HUES6 (cell line): ENCODE data around the gene FPGS.

ENCODE experiments used
- H3K27ac ChIP-seq: 2 replicates; pipeline ENCODE4 v1.7.0; 2013; ENCODE audit warnings: low read depth, mild to moderate bottlenecking, low read length, inconsistent platforms
- H3K27me3 ChIP-seq: 2 replicates; pipeline ENCODE4 v1.6.1; 2013; ENCODE audit warnings: low read length; ENCODE audit not compliant: control insufficient read depth, insufficient read depth
- H3K36me3 ChIP-seq: 2 replicates; pipeline ENCODE4 v1.6.1; 2013; ENCODE audit warnings: low read length; ENCODE audit not compliant: control insufficient read depth, insufficient read depth
- H3K4me1 ChIP-seq: 2 replicates; pipeline ENCODE4 v1.6.1; 2013; ENCODE audit warnings: low read length; ENCODE audit not compliant: control insufficient read depth, insufficient read depth
- H3K4me3 ChIP-seq: 2 replicates; pipeline ENCODE4 v1.5.1; 2013; ENCODE audit warnings: low read depth, low read length
- H3K9ac ChIP-seq: one replicate; pipeline ENCODE4 v1.6.1; 2013; ENCODE audit warnings: mild to moderate bottlenecking, low read length
- H3K9me3 ChIP-seq: 2 replicates; pipeline ENCODE4 v1.6.1; 2013; ENCODE audit warnings: low read depth, low read length; ENCODE audit not compliant: control insufficient read depth, insufficient read depth

The FPGS gene

DNA sequence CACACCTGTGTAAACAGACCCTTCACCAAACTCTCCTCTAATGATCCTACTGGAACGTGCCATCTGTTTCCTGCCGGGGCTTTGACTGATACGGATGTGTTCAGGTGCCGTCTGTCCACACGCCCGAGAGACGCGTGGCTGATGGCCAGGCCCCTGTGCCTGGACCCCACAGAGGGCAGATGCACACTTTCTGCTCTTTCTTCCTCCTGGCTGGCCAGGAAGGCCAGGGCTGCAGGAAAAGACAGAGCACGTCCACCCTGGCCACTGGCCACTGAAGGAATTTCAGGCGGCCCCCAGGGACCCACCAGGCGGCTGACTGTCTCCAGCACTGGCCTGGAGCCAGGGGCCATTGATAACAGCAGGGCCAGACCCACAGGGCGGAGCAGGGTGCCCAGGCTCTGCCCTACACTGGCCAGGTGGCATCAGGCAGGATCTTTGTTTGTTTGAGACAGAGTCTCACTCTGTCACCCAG, 55.4 kb downstream of the FPGS start:
- no peaks in the 10 kb centered on the region for H3K9me3 ChIP-seq
- H3K4me1 ChIP-seq, result peaks cover 24% of the 10 kb centered on the region; the same call in 1 of the 2 replicates
- H3K27ac ChIP-seq, result no peak overlapping the region
- no peaks in the 10 kb centered on the region for H3K27me3 ChIP-seq
- H3K36me3 ChIP-seq, result no peaks in the 10 kb centered on the region
- no peak overlapping the region for H3K4me3 ChIP-seq
- H3K9ac ChIP-seq, result no peak overlapping the region

DNA sequence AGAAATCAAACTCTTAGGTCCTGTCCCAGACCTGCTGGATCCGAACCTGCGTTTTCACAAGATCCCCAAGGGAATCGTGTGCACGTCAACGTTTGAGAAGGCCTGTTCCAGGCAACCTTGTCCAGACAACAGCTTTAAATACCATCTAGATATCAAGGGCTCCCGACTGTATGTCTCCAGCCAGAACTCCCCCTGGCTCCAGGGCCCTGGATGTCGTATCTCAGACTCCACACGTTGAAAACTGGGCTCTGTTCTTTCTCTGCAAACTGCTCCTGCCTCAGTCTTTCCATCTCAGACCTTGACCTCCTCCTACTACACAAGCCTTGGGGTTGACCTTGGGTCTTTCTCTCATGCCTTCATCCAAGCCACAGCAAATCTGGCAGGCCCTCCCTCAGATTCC, 57.6 kb downstream of the FPGS start:
- Histone ChIP-seq H3K9me3 (no peaks in the 10 kb centered on the region), H3K4me1 (peaks cover 9% of the 10 kb centered on the region; the same call in 1 of the 2 replicates), H3K27ac (no peak overlapping the region), H3K4me3 (no peak overlapping the region), H3K27me3 (no peaks in the 10 kb centered on the region), H3K36me3 (no peaks in the 10 kb centered on the region), H3K9ac (no peak overlapping the region)

DNA sequence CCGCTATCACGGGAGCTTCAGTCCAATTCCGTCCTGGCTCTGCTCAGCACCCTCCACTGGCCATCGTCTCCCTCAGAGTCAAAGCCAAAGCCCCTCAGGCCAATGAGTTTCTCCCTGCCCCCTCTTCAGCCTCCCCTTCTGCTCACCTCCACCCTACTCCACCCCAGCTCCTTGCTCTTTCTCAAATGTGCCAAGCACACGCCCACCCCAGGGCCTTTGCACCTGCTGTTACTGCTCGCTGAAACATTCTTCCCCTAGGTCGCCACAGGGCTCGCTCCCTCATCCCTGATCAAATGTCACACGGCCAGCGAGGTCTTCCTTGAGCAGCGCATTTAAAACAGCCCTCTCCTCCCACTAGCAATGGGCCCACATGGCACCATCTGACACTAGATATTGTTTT, 58.1 kb downstream of the FPGS start:
- no peaks in the 10 kb centered on the region for H3K36me3 ChIP-seq
- no peak overlapping the region for H3K27ac ChIP-seq
- peaks cover 9% of the 10 kb centered on the region; the same call in 1 of the 2 replicates for H3K4me1 ChIP-seq
- H3K9ac ChIP-seq, result no peak overlapping the region
- no peaks in the 10 kb centered on the region for H3K9me3 ChIP-seq
- no peak overlapping the region for H3K4me3 ChIP-seq
- no peaks in the 10 kb centered on the region for H3K27me3 ChIP-seq

DNA sequence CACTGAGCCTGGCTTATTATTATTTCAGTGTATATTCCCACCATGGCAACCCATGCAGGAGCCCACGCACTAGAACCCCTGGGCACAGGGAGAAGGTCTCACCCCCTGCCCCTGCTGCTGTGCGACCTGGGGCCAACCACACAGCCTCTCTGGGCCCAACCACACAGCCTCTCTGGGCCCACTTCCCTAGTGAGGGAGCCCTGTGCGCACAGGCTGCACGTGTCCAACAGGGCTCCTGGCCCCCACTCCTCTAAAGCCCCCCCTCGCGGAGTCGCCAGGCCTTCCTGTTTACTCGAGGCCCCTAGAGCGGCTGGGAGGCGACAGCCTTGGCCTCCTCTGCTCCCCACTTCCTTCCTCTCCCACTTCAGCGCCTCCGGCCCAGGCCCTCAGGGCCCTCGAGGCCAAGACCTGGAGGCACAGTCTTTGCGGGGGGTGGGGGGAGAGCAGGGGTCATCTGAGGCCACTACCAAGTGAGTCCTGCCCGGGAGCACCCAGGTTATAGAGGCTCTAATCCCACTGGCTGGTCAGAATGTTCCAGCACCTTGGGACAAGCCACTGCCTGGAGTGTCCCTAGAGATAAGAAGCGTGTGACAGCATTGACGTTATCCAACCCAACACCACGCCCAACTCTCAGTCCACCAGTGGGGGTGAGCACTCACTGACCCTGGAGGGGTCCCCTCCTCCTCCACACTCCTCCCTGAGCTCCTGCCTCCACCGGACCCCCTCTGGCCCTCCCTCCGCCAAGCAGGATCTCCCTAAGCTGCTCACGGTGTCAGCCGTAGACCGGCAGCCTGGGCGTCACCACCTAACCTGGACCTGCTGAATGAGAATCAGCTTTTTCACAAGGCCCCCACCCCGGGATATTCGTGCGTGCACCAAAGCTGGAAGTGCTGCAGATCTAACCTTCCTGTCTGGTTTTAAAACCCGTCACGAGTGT, 59.7 kb downstream of the FPGS start:
- no peaks in the 10 kb centered on the region for H3K36me3 ChIP-seq
- no peak overlapping the region for H3K9ac ChIP-seq
- H3K27ac ChIP-seq, result no peak overlapping the region
- H3K4me1 ChIP-seq, result peaks cover 9% of the 10 kb centered on the region; the same call in 1 of the 2 replicates
- H3K4me3 ChIP-seq, result no peak overlapping the region
- H3K27me3 ChIP-seq, result no peaks in the 10 kb centered on the region
- no peaks in the 10 kb centered on the region for H3K9me3 ChIP-seq

DNA sequence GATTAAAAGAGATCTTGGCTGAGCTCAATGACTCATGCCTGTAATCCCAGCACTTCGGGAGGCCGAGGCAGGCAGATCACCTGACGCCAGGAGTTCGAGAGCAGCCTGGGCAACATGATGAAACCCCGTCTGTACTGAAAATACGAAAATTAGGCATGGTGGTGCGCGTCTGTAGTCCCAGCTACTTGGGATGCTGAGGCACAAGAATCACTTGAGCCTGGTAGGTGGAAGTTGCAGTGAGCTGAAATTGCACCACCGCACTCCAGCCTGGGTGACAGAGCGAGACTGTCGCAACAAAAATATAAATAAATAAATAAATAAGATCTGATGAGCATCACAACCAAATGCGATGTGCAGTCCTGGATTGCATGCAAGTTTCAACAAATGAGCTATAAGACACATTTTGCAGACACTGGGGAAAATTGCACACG, 60.5 kb downstream of the FPGS start:
- no peaks in the 10 kb centered on the region for H3K27me3 ChIP-seq
- H3K4me1 ChIP-seq, result peaks cover 9% of the 10 kb centered on the region; the same call in 1 of the 2 replicates
- no peak overlapping the region for H3K9ac ChIP-seq
- no peaks in the 10 kb centered on the region for H3K9me3 ChIP-seq
- no peak overlapping the region for H3K4me3 ChIP-seq
- H3K36me3 ChIP-seq, result no peaks in the 10 kb centered on the region
- no peak overlapping the region for H3K27ac ChIP-seq
